GM12872 (cell line): ENCODE measurements around the gene IL15.

ENCODE experiments used
- TF ChIP-seq, protein P1 (sequence below): IDR thresholded peaks from 3 replicates; pipeline ENCODE4 v1.5.1; 2011; ENCODE audit warnings: low read depth, mild to moderate bottlenecking, low read length, moderate library complexity; ENCODE audit not compliant: insufficient read depth

The IL15 gene

DNA sequence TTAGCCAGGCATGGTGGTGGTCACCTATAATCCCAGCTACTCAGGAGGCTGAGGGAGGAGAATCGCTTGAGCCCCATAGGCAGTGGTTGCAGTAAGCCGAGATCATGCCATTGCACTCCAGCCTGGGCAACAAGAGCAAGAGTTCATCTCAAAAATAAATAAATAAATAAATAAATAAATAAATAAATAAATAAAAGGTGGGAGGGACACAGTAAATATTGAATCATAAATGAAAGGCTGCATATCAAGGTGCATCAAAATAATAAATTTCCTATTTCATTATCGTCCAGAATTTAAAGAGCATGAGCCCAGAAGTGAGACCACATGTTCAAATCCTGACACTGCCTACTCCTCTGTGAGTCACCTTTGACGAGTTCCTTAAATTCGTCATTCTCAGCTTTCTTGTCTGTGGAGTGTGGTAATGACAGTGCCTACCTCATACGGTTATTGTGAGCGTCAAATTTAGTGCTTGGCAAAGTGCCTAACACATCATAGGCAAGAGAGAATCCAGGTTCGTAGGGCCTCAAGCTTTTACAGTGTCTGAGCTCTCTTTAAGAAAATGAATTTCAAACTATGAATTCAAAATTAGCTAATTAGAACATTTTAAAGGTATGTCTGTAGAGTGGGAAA, 49.9 kb downstream of the IL15 start:
- TF ChIP-seq, protein P1, sequence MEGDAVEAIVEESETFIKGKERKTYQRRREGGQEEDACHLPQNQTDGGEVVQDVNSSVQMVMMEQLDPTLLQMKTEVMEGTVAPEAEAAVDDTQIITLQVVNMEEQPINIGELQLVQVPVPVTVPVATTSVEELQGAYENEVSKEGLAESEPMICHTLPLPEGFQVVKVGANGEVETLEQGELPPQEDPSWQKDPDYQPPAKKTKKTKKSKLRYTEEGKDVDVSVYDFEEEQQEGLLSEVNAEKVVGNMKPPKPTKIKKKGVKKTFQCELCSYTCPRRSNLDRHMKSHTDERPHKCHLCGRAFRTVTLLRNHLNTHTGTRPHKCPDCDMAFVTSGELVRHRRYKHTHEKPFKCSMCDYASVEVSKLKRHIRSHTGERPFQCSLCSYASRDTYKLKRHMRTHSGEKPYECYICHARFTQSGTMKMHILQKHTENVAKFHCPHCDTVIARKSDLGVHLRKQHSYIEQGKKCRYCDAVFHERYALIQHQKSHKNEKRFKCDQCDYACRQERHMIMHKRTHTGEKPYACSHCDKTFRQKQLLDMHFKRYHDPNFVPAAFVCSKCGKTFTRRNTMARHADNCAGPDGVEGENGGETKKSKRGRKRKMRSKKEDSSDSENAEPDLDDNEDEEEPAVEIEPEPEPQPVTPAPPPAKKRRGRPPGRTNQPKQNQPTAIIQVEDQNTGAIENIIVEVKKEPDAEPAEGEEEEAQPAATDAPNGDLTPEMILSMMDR: no peak

DNA sequence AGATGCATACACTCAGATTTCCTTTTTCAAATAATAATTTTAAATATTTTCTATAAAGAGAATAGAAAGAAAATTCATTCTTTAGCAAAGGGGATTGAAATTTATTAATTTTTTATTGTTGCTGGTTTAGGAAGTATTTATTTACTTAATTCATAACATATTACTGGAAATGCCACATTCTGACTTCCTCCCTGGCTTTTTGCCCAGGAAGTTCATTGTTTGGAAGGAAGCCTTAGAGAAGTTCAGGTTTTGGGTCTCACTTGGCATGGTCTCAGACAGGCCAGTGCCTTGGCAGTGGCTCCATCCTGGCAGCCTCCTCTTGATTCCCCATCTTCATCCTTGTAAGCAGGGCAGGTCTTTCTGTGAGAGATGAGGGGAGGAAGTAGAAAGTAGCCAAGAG, 50.5 kb downstream of the IL15 start:
- TF ChIP-seq, protein P1: no peak

DNA sequence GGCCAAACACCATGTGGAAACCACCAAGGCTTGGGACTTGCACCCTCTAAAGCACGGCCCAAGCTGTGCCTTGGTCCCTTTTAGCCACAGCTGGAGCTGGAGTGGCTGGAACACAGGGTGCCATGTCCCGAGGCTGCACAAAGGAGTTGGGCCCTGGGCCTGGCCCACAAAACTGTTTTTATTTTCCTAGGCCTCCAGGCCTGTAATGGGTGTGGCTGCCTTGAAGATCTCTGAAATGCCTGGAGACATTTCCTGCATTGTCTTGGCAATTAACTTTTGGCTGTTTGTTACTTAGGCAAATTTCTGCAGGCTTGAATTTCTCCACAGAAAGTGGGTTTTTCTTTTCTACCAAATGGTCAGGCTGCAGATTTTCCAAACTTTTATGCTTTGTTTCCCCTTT, 55.7 kb downstream of the IL15 start:
- TF ChIP-seq, protein P1: no peak

DNA sequence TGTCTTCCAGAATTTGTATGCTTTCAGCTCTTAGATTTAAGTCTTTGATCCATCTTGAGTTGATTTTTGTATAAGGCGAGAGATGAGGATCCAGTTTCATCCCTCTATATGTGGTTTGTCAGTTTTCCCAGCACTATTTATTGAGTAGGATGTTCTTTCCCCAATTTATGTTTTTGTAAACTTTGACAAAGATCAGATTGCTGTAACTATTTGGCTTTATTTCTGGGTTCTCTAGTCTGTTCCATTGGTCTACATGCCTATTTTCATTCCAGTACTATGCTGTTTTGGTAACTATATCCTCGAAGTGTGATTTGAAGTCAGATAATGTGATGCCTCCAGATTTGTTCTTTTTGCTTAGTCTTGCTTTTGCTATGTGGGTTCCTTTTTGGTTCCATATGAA, 60.7 kb downstream of the IL15 start:
- TF ChIP-seq, protein P1: no peak

DNA sequence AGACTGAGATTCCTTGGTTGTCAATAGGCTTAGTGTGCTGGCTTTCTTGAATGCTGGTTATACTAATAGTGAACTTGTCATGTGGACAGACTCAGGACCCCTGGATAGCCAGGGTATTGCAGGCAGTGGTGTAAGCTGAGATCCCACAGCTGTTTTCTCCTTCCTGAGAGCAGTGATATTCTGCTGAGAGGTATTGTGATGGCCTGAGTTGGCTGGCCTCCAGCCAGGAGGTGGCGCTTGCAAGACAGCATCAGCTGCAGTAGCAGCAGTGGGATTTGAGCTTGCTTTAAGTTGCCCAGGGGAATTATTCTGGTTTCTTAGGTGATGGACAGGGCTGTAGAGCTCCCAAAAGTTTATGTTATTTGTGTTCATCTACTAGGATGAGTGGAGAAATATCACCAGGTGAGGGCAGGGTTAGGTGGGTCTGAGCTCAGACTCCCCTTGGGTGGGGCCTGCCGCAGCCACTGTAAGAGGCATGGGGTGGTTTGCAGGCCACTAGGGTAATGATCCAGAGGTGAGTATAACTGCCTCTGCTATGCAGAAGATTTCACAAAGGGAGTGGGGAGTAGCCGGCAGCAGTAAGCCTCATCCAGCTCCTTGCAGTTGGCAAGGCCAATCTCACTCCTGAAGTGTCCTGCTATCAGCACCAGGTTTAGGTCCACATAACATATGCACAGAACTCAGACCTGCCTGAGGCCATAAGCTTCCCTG, 66.2 kb downstream of the IL15 start:
- TF ChIP-seq, protein P1: peak; percentile 30; the same call in 1 of the 3 replicates

DNA sequence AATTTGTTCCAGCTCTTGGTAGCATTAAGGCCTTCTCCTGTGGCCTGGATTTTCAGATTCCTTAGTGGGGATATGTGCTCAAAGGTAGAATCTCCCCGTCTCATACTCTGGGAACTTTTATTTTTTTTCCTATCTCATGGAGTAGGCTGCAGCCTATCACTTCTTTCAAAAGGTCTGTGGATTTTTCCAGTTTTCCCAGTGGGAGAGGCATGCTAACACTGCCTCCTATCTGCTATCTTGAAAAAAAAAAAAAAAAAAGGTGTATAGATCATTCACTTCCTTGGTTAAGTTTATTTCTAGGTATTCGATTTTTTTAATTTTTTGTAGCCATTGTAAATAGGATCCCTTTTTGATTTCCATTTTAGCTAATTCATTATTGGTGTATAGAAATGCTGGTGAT, 67.1 kb downstream of the IL15 start:
- TF ChIP-seq, protein P1: no peak

DNA sequence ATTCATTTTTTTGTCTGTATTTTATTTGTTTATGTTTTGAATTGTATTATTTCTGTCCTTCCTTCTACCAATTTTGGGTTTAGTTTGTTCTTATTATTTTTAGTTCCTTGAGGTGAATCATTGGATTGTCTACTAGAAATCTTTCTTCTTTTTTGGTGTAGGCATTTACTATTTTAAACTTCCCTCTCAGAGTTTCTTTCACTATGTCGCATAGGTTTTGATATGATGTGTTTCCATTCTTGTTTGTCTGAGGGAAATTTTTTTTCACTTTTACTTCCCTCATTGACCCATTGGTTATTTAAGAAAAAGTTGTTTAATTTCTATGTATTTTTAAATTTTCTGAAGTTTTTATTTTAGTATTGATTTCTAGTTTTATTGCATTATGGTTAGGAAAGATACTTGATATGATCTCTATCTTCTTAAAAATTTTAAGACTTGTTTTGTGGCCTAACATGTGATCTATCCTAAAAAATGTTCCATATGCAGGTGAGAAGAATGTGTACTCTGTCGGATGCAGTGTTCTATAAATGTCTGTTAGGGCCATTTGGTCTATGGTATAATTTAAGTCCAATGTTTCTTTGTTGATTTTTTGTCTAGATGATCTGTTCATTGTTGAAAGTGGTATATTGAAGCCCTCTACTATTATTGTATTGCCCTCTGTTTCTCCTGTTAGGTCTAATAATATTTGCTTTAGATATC, 68.8 kb downstream of the IL15 start:
- TF ChIP-seq, protein P1: no peak
